HG02943 (cell line): Measurements from ENCODE around the gene SLC10A7.
A peak's percentile ranks its signal among the peaks of the same experiment; 100 is the strongest.

ENCODE experiments used
- ATAC-seq: cut with Tn5 transposase; IDR thresholded peaks from one replicate; pipeline ENCODE4 v1.9.1; 2021; ENCODE audit warnings: mild to moderate bottlenecking, low read depth, moderate library complexity; ENCODE audit not compliant: unreplicated experiment

The SLC10A7 gene

GRCh38 chr4:146495269-146495668, 26.5 kb downstream of the SLC10A7 start:
- ATAC-seq = no peak

- no peak for ATAC-seq
Measured at GRCh38 chr4:146494143-146494542, 27.6 kb downstream of the SLC10A7 start.

GRCh38 chr4:146490106-146490505, 31.6 kb downstream of the SLC10A7 start:
- no peak for ATAC-seq

- no peak for ATAC-seq
Measured at GRCh38 chr4:146488495-146489174, 33.1 kb downstream of the SLC10A7 start.

- no peak for ATAC-seq
Measured at GRCh38 chr4:146486565-146486964, 35.2 kb downstream of the SLC10A7 start.

- no peak for ATAC-seq
Measured at GRCh38 chr4:146485968-146486367, 35.8 kb downstream of the SLC10A7 start.

GRCh38 chr4:146482788-146483187, 39.0 kb downstream of the SLC10A7 start:
- ATAC-seq = no peak

- ATAC-seq = no peak
Measured at GRCh38 chr4:146481246-146481645, 40.5 kb downstream of the SLC10A7 start.

GRCh38 chr4:146478009-146478408, 43.7 kb downstream of the SLC10A7 start:
- ATAC-seq = no peak

- ATAC-seq = no peak
Measured at GRCh38 chr4:146477054-146477453, 44.7 kb downstream of the SLC10A7 start.

- ATAC-seq = no peak
Measured at GRCh38 chr4:146472404-146472803, 49.3 kb downstream of the SLC10A7 start.

GRCh38 chr4:146470604-146471003, 51.1 kb downstream of the SLC10A7 start:
- ATAC-seq = no peak

- ATAC-seq = no peak
Measured at GRCh38 chr4:146469022-146469421, 52.7 kb downstream of the SLC10A7 start.

- ATAC-seq = no peak
Measured at GRCh38 chr4:146465628-146466027, 56.1 kb downstream of the SLC10A7 start.

- no peak for ATAC-seq
Measured at GRCh38 chr4:146462251-146462650, 59.5 kb downstream of the SLC10A7 start.

GRCh38 chr4:146458594-146458993, 63.1 kb downstream of the SLC10A7 start:
- peak; percentile 73 for ATAC-seq

GRCh38 chr4:146456681-146457080, 65.1 kb downstream of the SLC10A7 start:
- no peak for ATAC-seq

- ATAC-seq = no peak
Measured at GRCh38 chr4:146453181-146453807, 68.4 kb downstream of the SLC10A7 start.

GRCh38 chr4:146450524-146450923, 71.2 kb downstream of the SLC10A7 start:
- ATAC-seq = peak; percentile 84

- ATAC-seq = no peak
Measured at GRCh38 chr4:146446555-146446954, 75.2 kb downstream of the SLC10A7 start.

GRCh38 chr4:146445198-146446150, 76.3 kb downstream of the SLC10A7 start:
- no peak for ATAC-seq
